Astrocyte (in vitro differentiated cells and primary cell): ENCODE measurements around the gene TNFAIP6.

Source experiments
- EZH2 ChIP-seq: IDR thresholded peaks from 2 replicates; pipeline ENCODE4 v1.6.1; 2012; ENCODE audit warnings: mild to moderate bottlenecking, low read length, inconsistent platforms; ENCODE audit not compliant: insufficient read depth
- TF ChIP-seq, protein P1 (sequence below): IDR thresholded peaks from 2 replicates; pipeline ENCODE4 v1.5.1; 2011; ENCODE audit warnings: low read depth, mild to moderate bottlenecking, inconsistent platforms, low read length, moderate library complexity; ENCODE audit not compliant: insufficient read depth

DNA sequence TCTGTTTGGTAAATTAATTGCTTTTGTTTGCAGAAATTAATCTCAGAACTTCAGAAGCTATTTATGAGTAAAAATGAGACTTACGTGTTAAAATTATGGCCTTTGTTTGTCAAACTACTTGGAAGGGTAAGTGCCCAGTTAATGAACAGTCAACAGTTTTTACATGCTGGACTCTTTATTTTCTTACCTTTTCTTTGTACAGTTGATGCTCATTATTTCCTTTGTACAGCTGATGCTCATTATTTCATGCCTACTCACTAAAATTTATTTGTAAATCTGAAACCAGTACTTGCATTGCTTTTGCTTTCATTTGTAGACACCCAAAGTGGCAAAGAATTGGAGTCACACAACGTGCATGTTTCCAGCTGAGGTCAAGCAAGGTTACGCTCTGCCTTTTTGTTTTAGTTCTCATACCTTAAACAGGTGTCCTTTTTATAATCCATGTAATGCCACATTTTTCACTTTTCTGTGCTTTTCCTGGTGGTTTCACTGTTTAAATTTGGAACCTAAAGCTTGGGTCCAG is 65.6 kb downstream of the TNFAIP6 start:
- TF ChIP-seq, protein P1, sequence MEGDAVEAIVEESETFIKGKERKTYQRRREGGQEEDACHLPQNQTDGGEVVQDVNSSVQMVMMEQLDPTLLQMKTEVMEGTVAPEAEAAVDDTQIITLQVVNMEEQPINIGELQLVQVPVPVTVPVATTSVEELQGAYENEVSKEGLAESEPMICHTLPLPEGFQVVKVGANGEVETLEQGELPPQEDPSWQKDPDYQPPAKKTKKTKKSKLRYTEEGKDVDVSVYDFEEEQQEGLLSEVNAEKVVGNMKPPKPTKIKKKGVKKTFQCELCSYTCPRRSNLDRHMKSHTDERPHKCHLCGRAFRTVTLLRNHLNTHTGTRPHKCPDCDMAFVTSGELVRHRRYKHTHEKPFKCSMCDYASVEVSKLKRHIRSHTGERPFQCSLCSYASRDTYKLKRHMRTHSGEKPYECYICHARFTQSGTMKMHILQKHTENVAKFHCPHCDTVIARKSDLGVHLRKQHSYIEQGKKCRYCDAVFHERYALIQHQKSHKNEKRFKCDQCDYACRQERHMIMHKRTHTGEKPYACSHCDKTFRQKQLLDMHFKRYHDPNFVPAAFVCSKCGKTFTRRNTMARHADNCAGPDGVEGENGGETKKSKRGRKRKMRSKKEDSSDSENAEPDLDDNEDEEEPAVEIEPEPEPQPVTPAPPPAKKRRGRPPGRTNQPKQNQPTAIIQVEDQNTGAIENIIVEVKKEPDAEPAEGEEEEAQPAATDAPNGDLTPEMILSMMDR: no peak
- no peak for TF ChIP-seq EZH2
